Subcutaneous adipose tissue (tissue), 4 donors: ENCODE results near the gene DLG2. TPM values are rescaled to one million over a fixed set of nuclear protein-coding genes. Genes with fewer than 3 reads are reported as not detected.

Source experiments
- total RNA-seq, 4 donors: library from RNA; depleted of rRNA; stranded (reverse); fragments of >200 nt; gene quantifications; one replicate each; pipeline ENCODE4 v1.1.0, GENCODE V29; 2016
- TF ChIP-seq, protein P1 (sequence below): fragments of 450-650 bp; IDR thresholded peaks from one replicate; pipeline ENCODE4 v1.5.1; 2016; ENCODE audit warnings: low read depth, mild to moderate bottlenecking, control low read depth, antibody characterized with exemption, moderate library complexity

Gene DLG2
- total RNA-seq, 4 donors from 2014 or later = 3.6 to 7.0 (median 6.1) TPM

DNA sequence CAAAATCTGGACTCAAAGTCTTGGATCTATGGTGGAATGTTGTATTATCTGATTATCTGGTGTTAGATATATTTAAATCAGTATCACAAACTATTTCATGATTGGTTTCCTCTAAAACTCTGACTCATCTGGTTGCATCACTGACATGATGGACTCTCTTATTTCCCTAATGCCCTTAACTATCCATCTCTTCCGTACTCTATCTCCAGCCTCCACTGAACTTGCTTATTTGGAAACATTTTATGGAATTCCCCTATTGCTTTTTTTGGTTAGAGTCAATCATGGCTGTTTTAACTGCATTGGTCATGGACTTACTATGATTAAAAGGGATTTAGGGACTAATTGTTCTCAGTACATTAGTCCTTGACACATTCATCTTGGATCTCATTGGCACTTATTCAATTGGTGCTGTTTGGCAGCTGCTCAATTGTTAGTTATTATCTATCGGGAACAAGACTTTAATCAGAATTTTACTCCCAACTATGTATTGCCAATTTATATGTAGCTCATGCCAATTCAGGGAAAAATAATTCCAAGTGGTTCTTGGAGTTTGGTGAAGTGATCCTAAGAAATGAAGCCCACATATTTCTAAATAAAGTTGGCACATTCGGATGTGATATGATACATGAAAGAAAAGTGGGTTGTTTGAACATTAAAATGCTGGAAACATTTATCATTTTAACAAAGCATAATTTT, 1399.0 kb downstream of the DLG2 start:
- TF ChIP-seq, protein P1, sequence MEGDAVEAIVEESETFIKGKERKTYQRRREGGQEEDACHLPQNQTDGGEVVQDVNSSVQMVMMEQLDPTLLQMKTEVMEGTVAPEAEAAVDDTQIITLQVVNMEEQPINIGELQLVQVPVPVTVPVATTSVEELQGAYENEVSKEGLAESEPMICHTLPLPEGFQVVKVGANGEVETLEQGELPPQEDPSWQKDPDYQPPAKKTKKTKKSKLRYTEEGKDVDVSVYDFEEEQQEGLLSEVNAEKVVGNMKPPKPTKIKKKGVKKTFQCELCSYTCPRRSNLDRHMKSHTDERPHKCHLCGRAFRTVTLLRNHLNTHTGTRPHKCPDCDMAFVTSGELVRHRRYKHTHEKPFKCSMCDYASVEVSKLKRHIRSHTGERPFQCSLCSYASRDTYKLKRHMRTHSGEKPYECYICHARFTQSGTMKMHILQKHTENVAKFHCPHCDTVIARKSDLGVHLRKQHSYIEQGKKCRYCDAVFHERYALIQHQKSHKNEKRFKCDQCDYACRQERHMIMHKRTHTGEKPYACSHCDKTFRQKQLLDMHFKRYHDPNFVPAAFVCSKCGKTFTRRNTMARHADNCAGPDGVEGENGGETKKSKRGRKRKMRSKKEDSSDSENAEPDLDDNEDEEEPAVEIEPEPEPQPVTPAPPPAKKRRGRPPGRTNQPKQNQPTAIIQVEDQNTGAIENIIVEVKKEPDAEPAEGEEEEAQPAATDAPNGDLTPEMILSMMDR = no peak

DNA sequence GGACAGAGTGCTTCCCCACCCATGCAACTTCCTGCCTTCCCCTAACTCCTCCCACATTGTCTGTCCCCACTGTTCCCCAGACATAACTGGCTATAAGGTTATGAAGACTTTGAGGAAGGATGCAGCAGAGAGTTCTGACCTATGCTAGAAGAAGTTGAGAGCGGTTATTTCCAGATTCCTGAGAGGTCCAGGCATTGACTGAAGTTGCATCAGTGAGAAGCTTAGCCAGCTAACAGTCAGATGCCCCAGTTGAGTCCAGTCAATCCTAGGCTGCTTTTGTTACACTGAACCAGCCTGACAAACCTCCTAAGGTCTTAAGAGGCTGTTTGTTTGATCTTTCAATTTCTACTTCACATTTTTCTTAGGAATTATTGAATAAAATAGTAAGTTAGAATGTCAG, 1403.1 kb downstream of the DLG2 start:
- TF ChIP-seq, protein P1 = no peak

DNA sequence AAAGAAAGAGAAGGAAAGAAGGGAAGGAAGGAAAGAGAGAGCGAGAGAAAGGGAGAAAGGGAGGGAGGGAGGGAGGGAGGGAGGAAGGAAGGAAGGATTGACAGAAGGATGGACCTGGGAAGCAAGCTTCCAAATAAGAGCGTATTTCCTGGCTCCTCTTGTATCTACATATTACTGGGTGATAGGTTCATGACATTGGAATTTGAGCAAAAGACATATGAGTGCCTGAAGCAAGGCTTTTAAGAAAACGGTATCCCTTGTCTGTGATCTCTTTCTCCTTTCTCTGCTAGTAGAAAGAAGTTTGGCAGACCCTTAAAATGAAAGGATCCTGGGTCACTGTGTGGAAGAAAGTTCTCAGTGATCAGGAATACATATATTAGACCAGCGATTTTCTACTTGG, 1408.8 kb downstream of the DLG2 start:
- TF ChIP-seq, protein P1 = no peak

DNA sequence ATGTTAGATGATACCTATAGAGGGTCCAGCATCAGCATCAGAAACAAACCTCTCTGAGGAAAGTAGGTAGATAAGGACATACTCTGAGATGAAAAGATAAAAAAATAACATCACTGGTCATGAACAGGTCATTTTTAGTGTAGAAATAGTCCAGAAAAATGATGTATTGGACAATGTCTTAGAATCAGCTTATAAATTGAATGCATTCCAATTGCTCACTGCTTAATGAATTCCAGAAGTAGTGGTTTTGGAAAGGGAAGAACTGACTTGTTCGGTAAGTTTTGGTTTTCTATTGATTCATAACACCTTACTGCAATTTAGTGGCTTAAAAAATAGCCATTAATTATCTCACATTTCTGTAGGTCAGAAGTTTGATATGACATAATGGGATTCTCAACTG, 1411.5 kb downstream of the DLG2 start:
- TF ChIP-seq, protein P1 = no peak

DNA sequence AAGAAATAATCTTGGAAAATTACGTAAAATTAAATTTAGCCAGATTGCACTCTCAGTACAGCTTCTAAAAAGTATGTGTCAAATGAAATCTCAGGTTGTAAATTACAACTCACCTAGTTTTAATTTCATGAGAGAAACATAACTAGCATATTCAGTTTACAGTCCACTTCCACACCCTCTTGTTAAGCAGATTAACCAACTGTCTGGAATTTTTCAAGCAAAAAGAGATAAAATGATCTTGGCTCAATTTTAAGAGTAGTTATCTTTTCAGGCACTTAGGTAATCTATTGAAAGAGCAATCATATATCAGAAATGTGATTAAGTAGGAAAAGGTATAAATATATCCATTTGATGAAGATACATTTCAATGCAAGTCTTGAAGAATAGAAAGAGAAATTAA, 1412.6 kb downstream of the DLG2 start:
- TF ChIP-seq, protein P1 = no peak

DNA sequence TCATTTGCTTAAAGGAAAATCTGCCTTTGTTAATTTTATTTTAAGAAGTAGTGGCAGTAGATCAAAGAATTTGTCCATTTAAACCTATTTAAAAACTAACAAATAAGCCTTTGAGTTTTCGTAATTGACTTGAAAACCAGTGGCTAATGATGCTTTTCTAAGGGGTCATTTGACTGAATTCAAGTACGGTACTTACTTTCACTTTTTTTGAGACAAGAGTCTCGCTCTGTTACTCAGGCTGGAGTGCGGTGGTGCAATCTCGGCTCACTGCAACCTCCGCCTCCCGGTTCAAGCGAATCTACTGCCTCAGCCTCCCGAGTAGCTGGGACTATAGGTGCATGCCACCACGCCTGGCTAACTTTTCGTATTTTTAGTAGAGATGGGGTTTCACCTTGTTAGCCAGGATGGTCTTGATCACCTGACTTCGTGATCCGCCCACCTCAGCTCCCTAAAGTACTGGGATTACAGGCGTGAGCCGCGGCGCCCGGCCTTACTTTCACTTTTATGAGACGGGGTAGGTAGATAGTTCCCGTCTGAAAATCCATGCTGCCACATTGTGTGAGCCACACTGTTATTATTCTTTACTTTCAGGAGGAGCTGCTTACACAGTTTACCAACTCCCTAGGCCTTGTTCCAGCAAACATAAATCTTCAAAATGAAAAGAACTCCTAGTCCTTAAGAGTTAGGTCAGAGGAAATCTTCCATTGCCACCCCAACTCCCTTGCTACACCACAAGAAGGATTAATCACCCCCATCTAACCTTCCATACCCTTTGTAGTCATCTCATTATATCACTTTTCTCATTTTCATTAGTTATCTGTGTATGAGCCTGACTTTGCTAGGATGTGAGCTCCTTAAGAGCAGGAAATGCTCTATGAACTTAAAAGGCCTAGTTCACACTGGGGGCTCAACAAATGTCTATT, 1414.4 kb downstream of the DLG2 start:
- TF ChIP-seq, protein P1 = no peak

DNA sequence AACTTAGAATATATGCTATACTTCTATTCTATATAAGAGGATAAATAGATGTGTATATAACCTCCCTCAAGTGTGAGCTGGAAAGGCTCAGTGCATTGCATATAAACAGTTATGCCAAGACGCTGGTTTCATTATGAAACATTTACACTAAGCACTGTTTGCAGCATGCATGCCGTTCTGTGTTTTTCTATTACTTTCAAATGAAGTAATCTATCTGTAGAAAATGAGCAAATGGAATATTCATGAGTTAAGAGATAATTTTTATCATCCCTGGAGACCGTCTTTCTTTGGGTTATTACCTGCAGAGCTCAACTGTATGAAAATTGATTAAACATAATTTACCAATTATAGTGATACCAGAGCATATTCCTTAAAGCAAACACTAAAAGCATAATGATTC, 1415.2 kb downstream of the DLG2 start:
- TF ChIP-seq, protein P1 = no peak
